DMS53 treated with DMSO at 0.1 percent for 48 hours (cell line): ENCODE measurements around the gene CAMTA1.

Experiments used
- DNase-seq: peaks from one replicate; lab custom pipeline; 2025; ENCODE audit not compliant: unreplicated experiment; lab: John Stamatoyannopoulos, UW

The CAMTA1 gene

DNA sequence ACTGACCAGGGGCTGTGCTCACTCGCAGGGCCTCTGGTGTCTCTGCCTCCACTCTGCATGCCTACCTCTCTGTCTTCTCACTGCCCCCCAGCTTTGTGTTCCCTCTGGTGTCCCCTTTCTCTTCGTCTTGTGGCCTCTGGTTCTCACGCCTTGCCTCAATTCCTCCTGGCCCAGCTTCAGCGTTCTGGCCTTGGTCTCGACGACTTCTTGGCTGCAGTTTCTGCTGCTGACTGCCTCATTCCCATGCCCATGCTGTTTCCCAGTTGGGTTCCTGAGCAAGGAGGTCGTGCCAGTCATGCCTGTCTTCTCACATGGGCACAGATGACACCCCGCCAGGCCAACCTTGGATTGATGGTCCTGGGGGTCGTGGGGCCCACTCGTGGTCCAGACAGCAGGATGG, 562.8 kb downstream of the CAMTA1 start:
- DNase-seq = no peak

- no peak for DNase-seq
Observed at GRCh38 chr1:7348580-7348979, 563.3 kb downstream of the CAMTA1 start.

DNA sequence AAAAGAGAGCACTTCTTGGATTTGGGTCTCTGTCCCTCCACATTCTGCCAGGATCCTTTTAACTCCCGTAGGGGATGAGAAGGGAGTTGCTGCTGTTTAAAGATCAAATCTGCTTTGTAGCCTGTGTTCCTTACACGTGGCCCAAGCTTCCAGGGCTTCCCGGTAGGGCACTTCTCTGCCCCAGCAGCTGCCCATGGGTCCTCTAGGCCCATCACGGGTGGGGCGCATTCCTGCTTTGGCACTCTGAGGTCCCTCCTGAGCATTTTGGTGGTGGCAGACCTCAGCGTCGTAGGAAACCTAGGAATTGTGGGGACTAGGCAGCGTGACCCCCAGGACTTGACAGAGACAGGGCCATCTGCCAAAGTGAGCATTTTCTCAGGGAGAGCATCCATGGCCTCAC, 565.5 kb downstream of the CAMTA1 start:
- no peak for DNase-seq

GRCh38 chr1:7351649-7352048, 566.4 kb downstream of the CAMTA1 start:
- no peak for DNase-seq

DNA sequence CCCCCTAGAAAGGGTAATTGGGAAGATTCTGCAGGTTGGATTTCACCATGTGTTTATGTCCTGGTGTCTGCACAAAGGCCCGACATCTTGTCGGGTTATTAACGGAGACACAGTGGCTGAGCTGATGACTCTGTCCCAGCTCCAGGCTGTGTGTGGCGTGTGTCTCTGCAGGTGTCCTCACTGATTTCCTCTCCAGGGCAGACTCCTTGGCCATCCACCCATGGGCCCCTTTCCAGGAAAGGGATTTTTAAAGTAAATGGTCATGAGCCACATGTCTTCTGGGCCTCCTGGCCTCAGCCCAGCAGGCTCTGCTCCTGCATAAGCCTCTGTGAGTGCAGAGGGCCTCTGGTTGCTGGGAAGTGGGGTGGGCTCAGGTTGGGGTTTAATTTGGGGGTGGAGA, 567.1 kb downstream of the CAMTA1 start:
- no peak for DNase-seq

DNA sequence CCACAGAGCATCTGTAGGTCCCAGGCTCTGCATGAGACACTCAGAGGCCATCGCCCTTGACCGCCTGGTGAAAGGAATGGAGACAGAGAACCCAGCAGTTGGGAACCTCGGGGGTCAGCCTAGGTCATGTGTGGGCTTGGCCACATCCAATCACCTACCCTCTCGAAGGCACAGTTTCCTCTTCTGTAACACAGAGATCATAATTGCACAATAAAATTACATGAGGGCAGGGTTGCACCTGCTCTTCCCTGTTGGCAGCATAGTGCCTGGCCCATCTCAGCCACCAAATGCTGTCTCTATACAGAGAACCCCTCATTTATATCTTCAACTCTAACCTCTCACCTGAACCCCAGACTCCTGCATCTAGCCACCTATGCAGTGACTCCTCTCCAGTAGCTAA, 567.7 kb downstream of the CAMTA1 start:
- no peak for DNase-seq

- no peak for DNase-seq
Observed at GRCh38 chr1:7355646-7356045, 570.4 kb downstream of the CAMTA1 start.

DNA sequence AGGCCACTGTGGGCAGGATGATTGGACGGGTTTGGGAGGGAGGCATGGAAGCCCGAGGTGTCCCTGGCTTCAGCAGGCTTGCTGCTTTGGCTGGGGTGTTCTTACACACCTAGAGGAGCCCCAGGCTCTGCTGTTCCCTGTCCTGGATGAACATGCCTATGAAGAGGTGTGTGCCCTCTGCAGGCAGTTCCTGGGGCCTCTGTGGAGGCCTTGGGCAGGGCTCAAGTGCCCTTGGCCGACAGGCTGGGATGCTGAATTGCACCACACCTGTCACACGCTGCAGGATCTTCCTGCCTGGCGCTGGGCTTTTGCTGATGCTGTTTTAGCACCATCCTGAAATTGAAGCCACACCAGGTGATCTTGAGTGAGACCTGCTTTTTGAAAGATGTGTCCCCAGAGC, 570.8 kb downstream of the CAMTA1 start:
- DNase-seq = no peak

DNA sequence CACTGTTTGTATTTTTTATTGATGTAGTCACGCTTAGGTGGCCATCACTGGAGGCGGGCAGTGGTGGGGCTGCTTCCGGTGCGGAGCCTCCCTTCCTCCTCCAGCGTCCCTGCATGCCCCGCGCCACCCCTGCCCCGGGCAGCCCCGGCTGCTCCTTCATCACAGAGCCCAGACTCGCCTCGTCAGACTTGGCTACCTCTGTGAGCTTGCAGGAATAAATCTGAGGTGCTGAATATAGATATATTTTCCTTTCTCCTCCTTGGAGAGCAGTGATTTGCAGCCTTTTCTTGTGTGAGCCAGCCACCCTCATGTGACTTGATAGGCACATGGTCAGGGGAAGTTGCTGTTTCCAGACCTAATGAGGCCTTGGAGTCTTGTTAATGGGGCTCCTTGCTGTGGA, 573.2 kb downstream of the CAMTA1 start:
- DNase-seq = no peak

GRCh38 chr1:7360526-7360925, 575.3 kb downstream of the CAMTA1 start:
- DNase-seq = no peak

GRCh38 chr1:7362947-7363346, 577.7 kb downstream of the CAMTA1 start:
- DNase-seq = no peak

DNA sequence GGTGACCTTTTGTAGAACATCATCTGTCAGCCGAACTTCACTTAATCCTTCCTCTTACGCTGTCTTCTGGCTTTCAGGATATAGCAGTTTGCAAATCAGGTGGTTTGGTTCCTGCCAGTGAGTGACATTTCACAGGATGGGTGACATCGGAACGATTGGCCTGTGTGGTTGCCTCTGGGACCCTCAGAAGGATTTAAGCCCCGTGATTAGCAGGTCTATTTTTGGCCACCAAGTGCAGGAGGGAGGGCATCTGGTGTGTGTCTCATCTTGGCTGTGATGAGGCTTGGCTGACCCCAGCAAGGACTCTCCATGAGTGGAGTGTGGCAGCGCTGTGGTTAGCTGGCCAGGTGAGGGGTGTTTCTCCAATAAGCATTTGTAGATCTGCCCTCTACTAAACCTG, 578.2 kb downstream of the CAMTA1 start:
- DNase-seq = no peak

DNA sequence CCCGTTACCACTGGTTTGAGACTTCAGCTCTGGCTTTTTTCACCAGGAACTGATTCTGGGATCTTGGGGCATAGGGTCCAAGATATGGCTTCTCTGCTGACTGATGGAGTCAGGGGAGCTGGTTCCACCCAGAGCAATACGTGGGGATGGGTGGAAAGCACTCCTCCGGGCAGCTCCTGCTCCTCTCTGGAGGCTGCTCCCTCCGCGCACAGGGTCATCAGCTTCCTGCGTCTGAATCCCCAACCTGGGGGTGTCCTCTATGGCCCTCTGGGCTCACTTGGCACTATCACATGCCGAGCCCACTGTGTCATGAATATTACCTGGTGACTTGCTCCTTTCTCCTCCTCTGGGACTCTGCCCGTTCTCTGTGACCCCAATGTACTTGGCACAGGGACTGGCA, 580.5 kb downstream of the CAMTA1 start:
- no peak for DNase-seq

- no peak for DNase-seq
Observed at GRCh38 chr1:7366286-7366954, 581.2 kb downstream of the CAMTA1 start.

DNA sequence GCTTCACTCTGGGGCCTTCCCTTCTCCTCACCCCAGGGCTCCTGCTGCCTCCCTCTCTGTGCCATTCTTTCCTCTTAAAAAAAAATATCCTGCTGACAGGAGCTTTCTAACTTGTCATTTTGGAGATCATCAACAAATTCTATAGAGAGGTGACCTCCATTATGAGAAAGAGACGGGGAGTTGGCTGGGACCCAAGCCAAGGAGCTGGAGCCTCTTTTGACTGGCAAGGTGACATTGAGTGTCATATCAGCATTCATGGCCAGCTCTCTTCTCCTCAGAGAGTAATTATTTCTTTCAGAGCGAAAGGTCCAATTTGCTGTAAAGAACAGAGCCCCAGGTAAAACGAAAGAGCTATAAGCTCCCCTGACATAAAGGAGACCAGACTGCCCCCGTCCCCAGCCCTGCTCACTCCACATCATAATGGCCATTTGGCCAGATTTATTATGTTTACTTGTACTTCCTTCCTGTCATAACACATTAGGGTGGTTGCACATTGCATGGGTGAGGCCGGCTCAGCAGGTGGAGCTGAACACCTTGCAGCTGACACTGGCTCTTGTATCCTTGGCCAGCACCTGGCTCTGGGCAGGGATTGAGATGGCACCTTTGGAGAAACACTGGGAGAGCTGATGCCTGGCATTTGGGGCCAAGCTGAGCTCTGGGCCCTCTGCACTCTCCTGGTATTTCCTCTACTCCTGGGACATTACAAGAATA, 581.9 kb downstream of the CAMTA1 start:
- DNase-seq = peak; percentile 47

GRCh38 chr1:7369866-7370265, 584.6 kb downstream of the CAMTA1 start:
- no peak for DNase-seq

DNA sequence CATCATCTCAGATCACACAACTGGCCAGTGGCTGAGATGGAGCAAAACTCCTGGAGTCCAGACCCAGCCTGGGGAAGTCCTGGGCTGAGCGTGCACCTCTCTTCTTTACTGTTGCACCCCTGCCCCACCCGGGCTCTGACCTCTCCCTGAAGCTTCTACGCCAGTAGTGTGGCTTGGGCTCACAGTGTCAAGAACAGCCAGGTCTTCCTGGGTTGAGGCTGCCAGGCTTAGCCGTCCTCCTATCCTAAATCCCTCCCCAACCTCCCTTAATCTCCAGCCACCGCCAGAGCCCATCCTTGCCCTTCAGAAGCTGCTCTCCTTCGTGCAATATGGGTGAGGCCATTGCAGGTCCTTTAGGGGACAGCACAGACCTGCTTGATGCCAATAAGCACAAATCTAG, 586.7 kb downstream of the CAMTA1 start:
- no peak for DNase-seq

- no peak for DNase-seq
Observed at GRCh38 chr1:7372477-7373120, 587.3 kb downstream of the CAMTA1 start.

DNA sequence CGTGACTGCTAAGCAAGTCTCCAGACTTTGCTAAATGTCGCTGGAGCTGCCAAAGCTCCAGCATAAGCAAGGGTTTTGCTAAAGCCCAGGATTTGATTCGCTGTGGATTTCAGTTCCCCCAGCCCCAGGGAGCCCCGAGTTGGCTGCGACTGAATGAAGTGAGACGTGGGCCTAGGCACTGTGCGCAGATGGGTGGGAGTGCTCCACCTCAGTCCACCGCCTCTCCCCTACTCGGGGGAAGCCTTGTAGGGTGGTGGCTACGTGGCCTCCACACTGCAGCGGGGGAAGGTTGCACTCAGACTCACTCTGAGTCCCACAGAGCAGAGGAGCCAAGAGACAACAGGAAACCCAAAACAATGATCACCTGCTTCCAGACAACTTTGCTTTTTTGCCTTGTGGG, 588.0 kb downstream of the CAMTA1 start:
- no peak for DNase-seq

DNA sequence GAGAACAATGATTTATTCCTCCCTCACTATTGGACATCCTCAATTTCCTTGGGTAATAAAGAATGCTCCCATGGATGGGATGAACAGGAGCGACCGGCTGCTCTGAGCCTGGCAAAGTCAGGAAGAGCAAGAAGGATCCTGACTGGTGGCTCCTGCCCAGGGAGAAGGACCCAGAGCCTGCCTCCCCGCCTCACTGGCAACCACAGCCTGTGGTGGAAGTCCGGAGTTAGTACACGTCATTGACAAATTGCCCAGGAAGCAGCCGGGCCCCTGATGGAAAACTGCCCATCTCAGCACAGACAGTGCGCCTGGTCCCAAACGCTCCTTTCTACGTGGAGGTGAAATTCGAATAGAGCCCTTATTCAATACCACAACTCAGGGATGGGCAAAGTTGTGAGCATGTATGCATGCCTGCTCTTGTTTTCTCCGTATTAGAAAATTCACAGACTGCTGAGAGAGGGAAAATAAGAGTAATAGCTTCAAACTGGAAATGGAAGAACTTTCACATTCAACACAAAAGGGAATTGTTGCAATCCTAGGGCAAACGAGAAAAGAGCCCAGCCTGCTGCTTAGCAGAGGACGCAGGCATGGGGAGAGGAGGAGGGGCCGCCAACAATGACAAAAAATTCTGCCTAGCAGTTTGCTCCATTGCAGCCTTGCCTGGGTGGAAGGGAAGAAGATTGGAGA, 588.8 kb downstream of the CAMTA1 start:
- DNase-seq = no peak

DNA sequence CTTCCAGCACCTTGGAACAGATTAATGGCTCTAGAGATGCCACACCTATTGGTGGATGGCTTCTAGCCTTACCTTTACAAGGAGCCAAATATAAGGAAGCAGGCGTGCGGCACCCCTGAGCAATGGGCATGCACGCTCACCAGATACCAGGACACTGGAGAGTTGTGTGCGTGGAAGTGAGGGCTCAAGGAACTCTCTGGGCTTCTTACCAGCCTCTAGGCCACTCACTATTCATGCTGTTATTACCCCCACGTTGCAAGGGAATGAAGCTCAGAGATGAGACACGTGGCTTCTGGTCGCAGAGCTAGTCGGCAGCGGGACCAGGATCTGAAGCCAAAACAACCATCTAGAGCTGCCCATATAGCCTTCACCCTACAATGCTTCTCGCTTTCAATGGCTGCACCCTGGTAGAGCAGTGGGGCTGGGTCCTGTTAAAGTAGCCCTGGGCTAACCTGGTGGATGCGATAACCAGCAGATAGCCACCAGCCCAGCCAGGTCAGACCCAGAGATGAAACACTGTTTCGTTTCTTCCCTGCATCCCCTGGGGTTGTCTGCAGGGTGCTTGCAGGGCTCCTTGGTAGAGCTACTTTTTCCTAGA, 589.4 kb downstream of the CAMTA1 start:
- DNase-seq = no peak
